Fibroblast of skin of right biceps (primary cell): ENCODE results near the gene APAF1.

Experiments
- DNase-seq: peaks from one replicate; pipeline ENCODE4 v3.0.0-alpha.2; 2013

Gene APAF1

GRCh38 chr12:98674841-98675240 is 29.8 kb downstream of the APAF1 start:
- no peak for DNase-seq

GRCh38 chr12:98678236-98678945 is 33.3 kb downstream of the APAF1 start:
- DNase-seq: no peak

- no peak for DNase-seq
Measured at GRCh38 chr12:98678946-98679610, 34.0 kb downstream of the APAF1 start.

- no peak for DNase-seq
Measured at GRCh38 chr12:98679611-98680005, 34.5 kb downstream of the APAF1 start.

- DNase-seq: no peak
Measured at GRCh38 chr12:98684199-98684598, 39.1 kb downstream of the APAF1 start.

GRCh38 chr12:98686603-98687002 is 41.5 kb downstream of the APAF1 start:
- no peak for DNase-seq

GRCh38 chr12:98691351-98691750 is 46.3 kb downstream of the APAF1 start:
- no peak for DNase-seq

- DNase-seq: no peak
Measured at GRCh38 chr12:98696036-98696646, 51.1 kb downstream of the APAF1 start.

GRCh38 chr12:98697209-98697608 is 52.1 kb downstream of the APAF1 start:
- DNase-seq: no peak

GRCh38 chr12:98698603-98699463 is 53.7 kb downstream of the APAF1 start:
- peak; percentile 27 for DNase-seq

GRCh38 chr12:98699586-98699985 is 54.5 kb downstream of the APAF1 start:
- peak; percentile 3 for DNase-seq

GRCh38 chr12:98701166-98701565 is 56.1 kb downstream of the APAF1 start:
- no peak for DNase-seq

- DNase-seq: no peak
Measured at GRCh38 chr12:98709022-98709421, 63.9 kb downstream of the APAF1 start.

- DNase-seq: no peak
Measured at GRCh38 chr12:98714426-98714825, 69.3 kb downstream of the APAF1 start.

- no peak for DNase-seq
Measured at GRCh38 chr12:98719515-98720504, 74.7 kb downstream of the APAF1 start.

GRCh38 chr12:98721204-98721702 is 76.2 kb downstream of the APAF1 start:
- DNase-seq: no peak

GRCh38 chr12:98724384-98725155 is 79.5 kb downstream of the APAF1 start:
- no peak for DNase-seq

GRCh38 chr12:98725476-98726247 is 80.6 kb downstream of the APAF1 start:
- peak; percentile 60 for DNase-seq

- no peak for DNase-seq
Measured at GRCh38 chr12:98727196-98727595, 82.1 kb downstream of the APAF1 start.

GRCh38 chr12:98730412-98730811 is 85.3 kb downstream of the APAF1 start:
- no peak for DNase-seq
